Right lobe of liver (tissue), 6 donors: ENCODE data around the gene WNT7A. TPM values are rescaled to one million over a fixed set of nuclear protein-coding genes. Genes with fewer than 3 reads are reported as not detected.

Source experiments
- ATAC-seq, 4 donors: fragments of 200-7000 bp; cut with Tn5 transposase; one replicate each; pipeline ENCODE4 v1.9.1; 2020; ENCODE audit warnings: mild to moderate bottlenecking in 4 of 4, moderate library complexity in 4 of 4
- DNase-seq, 3 donors: peaks; one replicate each; pipeline ENCODE4 v3.0.0-alpha.2; 2020
- H3K27ac ChIP-seq, 3 donors: fragments of 200-600 bp; one replicate each; pipeline ENCODE4 v1.8.0; 2022
- H3K27me3 ChIP-seq, 2 donors: fragments of 200-600 bp; one replicate each; pipeline ENCODE4 v1.8.0; 2022
- H3K36me3 ChIP-seq, 4 donors: fragments of 200-600 bp; sonication (generic) in 1 of 4; one replicate each; pipeline versions ENCODE4 v1.5.1 to v1.8.0; 2017 to 2022; ENCODE audit warnings: control low read depth in 1 of 4
- H3K4me1 ChIP-seq, 4 donors: fragments of 200-600 bp; sonication (generic) in 1 of 4; one replicate each; pipeline versions ENCODE4 v1.5.1 to v1.8.0; 2017 to 2022; ENCODE audit warnings: control low read depth in 1 of 4
- H3K4me3 ChIP-seq, 3 donors: fragments of 200-600 bp; one replicate each; pipeline ENCODE4 v1.8.0; 2022
- H3K9me3 ChIP-seq, 4 donors: fragments of 200-600 bp; sonication (generic) in 1 of 4; one replicate each; pipeline versions ENCODE4 v1.5.1 to v1.8.0; 2017 to 2022; ENCODE audit warnings: control low read depth in 1 of 4
- CTCF ChIP-seq, 4 donors: fragments of 200-600 bp in 3 of 4; fragments of 450-650 bp in 1 of 4; IDR thresholded peaks; one replicate each; pipeline versions ENCODE4 v1.5.1 to v1.8.0; 2016 to 2022; ENCODE audit warnings: antibody characterized with exemption in 4 of 4, mild to moderate bottlenecking in 2 of 4
- POLR2A ChIP-seq: fragments of 450-650 bp; IDR thresholded peaks from one replicate; pipeline ENCODE4 v1.6.1; 2017; ENCODE audit warnings: antibody characterized with exemption, mild to moderate bottlenecking
- WGBS: methylation state at CpG from one replicate; pipeline ENCODE4 v1.1.6; 2018; ENCODE audit warnings: low coverage, low lambda C conversion rate; ENCODE audit not compliant: insufficient coverage; ENCODE audit errors: missing lambda C conversion rate; 5-methylcytosine and 5-hydroxymethylcytosine counted together
- intact Hi-C, 2 donors: fragments of 100-400 bp; cut with DNase I; formaldehyde crosslinking; loops; one replicate each; pipeline versions ENCODE4 v1.11.2 to v1.14.1; 2022
- total RNA-seq, 6 experiments: library from RNA; depleted of rRNA in 2 of 6; stranded (reverse); fragments of >200 nt in 2 of 6; fragmentation: NEBNext Ultra II Directional in 3 of 6; extraction: Animal tissue kit (Norgen Biotek cat#: 25700) in 3 of 6; gene quantifications; one replicate each; pipeline versions ENCODE4 v1.1.0 to v1.2.4, GENCODE V29; 2016 to 2023
- donor health status: DM: no; HTN: yes; CAD: no.
- donor health status: DM: no; HTN: no; CAD: no.
- donor health status: DM: no; HTN: no; CAD: no.
- donor health status: DM: no; HTN: yes; CAD: no.
- donor health status: DM: no; HTN: yes; CAD: no.

Gene WNT7A
- total RNA-seq, 6 experiments from 2014 or later, result not detected

- DNase-seq, result no peak
- no peaks in the 10 kb centered on the region for H3K36me3 ChIP-seq
- 24% methylated on average over 5 of the region's 11 CpGs for WGBS
- intact Hi-C loops, result no loop called here
- no peaks in the 10 kb centered on the region for H3K27me3 ChIP-seq
- H3K4me1 ChIP-seq, result no peaks in the 10 kb centered on the region
- TF ChIP-seq POLR2A, result no peak
- TF ChIP-seq CTCF (IDR thresholded peaks at IDR 0.05), result no peak
- no peak overlapping the region for H3K4me3 ChIP-seq
- no peak overlapping the region for H3K27ac ChIP-seq
- ATAC-seq, result no peak
- H3K9me3 ChIP-seq, result peaks cover 0 to 32% (median 2%) of the 10 kb centered on the region in 4 donors
These were observed 67.8 kb downstream of the WNT7A start for GRCh38 chr3:13812034-13812471.

- Histone ChIP-seq H3K4me3 (no peak overlapping the region), H3K27ac (no peak overlapping the region), H3K9me3 (peaks cover 0 to 32% (median 2%) of the 10 kb centered on the region in 4 donors), H3K27me3 (no peaks in the 10 kb centered on the region), H3K4me1 (no peaks in the 10 kb centered on the region), H3K36me3 (no peaks in the 10 kb centered on the region)
- DNase-seq, result no peak
- intact Hi-C loops, result no loop called here
- 92% methylated on average over 2 of the region's 8 CpGs for WGBS
- ATAC-seq, result no peak
- TF ChIP-seq POLR2A, result no peak
- TF ChIP-seq CTCF (IDR thresholded peaks at IDR 0.05), result no peak
These were observed 68.3 kb downstream of the WNT7A start for GRCh38 chr3:13811614-13812013.

GRCh38 chr3:13808550-13808949 is 71.3 kb downstream of the WNT7A start:
- H3K4me1 ChIP-seq, result no peaks in the 10 kb centered on the region
- no peak overlapping the region for H3K27ac ChIP-seq
- TF ChIP-seq CTCF (IDR thresholded peaks at IDR 0.05) (no peak), POLR2A (no peak)
- intact Hi-C loops, result no loop called here
- DNase-seq (no peak), ATAC-seq (no peak)
- H3K36me3 ChIP-seq, result no peaks in the 10 kb centered on the region
- peaks cover 0 to 3% (median 0%) of the 10 kb centered on the region in 4 donors for H3K9me3 ChIP-seq
- 75% methylated on average over 2 of the region's 8 CpGs for WGBS
- no peaks in the 10 kb centered on the region for H3K27me3 ChIP-seq
- H3K4me3 ChIP-seq, result no peak overlapping the region

GRCh38 chr3:13801361-13802204 is 78.3 kb downstream of the WNT7A start:
- WGBS, result 65% methylated on average over 7 of the region's 15 CpGs
- intact Hi-C loops, result no loop called here
- no peak for ATAC-seq
- Histone ChIP-seq H3K4me3 (no peak overlapping the region), H3K27ac (no peak overlapping the region), H3K9me3 (no peaks in the 10 kb centered on the region), H3K27me3 (no peaks in the 10 kb centered on the region), H3K36me3 (no peaks in the 10 kb centered on the region), H3K4me1 (no peaks in the 10 kb centered on the region)
- no peak for DNase-seq
- TF ChIP-seq POLR2A, result no peak
- no peak for TF ChIP-seq CTCF (IDR thresholded peaks at IDR 0.05)
